Inflammatory macrophage (primary cell): ENCODE results near the gene HEYL.
A peak's percentile ranks its signal among the peaks of the same experiment; 100 is the strongest.

ENCODE experiments used
- DNase-seq, 2 donors: peaks; one replicate each; pipeline ENCODE4 v3.0.0-alpha.2; 2020 to 2022

HEYL gene

DNA sequence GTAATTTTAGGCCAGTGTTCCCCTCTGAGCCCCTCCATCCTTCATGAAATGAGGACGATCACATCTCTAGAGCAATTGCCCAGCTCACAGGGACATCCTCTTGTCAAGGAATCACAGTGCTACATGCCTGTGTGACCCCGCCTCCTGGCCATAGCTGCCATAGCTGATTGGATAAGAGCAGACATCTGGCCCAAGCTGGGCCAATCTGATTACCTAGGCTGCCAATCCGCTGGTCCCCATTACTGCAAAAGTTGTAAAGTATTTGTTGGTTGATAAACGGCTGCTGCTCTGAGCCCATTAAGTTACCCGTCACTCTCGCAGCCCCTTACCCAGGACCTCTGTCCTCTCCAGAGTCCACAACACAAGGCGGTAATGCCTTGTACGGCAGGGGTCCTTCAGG lies 24.1 kb upstream of the HEYL start:
- no peak for DNase-seq

GRCh38 chr1:39662861-39663260 lies 23.4 kb upstream of the HEYL start:
- no peak for DNase-seq

GRCh38 chr1:39659538-39659937 lies 20.1 kb upstream of the HEYL start:
- DNase-seq, result no peak

GRCh38 chr1:39659110-39659509 lies 19.7 kb upstream of the HEYL start:
- no peak for DNase-seq

DNA sequence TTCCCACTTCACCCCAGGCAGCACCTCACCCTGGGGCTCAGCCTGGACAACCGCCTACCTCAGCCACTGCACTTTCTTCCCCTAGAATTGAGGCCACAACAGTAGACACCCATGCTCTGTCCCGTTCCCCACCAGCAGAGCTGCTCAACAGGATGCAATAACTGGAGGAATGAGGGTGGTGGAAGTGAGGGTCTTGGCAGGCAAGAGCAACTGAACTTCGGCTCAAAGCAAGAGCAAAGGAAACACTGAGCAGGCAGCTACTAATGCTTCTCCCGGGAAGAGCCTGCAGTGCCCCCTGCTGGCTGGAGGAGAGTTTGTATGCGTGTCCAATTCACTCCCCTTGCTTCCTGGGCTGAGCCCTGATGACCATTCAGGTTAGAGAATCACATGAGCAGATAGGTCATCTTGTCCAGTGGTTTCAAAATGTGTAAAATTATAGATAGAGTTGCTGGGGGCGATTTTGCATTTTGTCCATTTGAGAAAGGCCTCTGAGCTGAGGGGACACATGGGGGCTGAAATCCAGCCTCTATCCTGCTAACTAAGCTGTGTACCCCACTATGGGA lies 18.6 kb upstream of the HEYL start:
- DNase-seq, result peak; percentile 74 to 80

- DNase-seq, result no peak
Measured at GRCh38 chr1:39657402-39657801, 18.0 kb upstream of the HEYL start.

- no peak for DNase-seq
Measured at GRCh38 chr1:39656391-39656790, 16.9 kb upstream of the HEYL start.

DNA sequence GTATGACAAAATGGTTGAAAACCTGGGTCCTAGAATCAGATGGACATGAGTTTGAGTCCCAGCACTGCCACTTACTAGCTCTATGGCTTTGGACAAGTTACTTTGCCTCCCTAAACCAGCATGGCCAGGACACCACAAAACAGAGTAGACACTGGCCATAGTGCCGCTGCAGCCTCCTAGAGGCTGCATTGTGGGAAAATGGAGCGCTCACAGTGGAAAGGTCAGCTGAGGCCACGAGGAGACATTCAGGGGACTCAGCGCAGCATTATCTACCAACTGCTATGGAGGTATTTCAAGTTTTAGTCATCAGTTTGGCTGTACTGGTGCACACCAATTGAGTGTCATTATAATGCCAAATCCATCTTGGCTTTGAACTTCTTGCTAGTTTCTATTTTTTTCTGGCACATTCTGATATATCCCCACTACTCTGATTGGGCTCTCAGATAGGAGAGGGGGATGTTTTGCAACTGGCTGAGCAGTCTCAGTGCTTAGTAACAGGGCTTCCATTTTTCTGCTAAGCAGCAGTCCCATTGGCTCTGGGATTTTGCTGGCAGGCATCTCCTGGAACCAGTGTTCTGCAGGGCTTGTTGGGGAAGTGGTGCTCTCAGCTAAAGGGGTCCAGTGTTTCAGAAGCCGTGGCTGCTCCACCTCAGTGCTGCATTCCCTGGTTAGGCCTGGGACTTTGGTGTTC lies 16.3 kb upstream of the HEYL start:
- no peak for DNase-seq

- DNase-seq, result no peak
Measured at GRCh38 chr1:39654291-39654690, 14.8 kb upstream of the HEYL start.

DNA sequence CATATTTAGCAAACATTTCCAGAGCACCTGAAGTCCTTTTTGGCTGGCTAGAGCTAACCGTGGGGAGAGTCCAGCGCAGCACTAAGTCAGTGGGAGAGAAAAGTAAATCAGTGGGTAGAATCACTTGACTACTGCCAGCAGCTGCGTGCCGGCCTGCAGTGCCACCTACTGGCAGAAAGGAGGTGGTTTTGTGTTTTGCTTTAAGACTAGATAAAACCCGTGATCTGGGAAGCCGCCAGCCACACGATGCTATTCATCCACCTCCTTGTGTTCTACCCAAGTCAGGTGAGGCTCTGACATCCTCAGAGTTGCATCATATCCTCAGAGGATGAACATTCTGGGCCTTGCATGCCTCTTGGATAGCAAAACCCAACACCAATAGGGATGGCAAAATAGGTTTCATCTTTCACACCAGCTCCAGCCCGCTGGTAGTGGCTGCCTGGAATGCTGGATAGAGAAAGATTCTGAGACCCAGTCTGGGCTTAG lies 14.1 kb upstream of the HEYL start:
- DNase-seq, result peak; percentile 78 to 84

GRCh38 chr1:39652554-39652953 lies 13.1 kb upstream of the HEYL start:
- no peak for DNase-seq

GRCh38 chr1:39652105-39652504 lies 12.7 kb upstream of the HEYL start:
- DNase-seq, result no peak

GRCh38 chr1:39650431-39650830 lies 11.0 kb upstream of the HEYL start:
- DNase-seq, result no peak

DNA sequence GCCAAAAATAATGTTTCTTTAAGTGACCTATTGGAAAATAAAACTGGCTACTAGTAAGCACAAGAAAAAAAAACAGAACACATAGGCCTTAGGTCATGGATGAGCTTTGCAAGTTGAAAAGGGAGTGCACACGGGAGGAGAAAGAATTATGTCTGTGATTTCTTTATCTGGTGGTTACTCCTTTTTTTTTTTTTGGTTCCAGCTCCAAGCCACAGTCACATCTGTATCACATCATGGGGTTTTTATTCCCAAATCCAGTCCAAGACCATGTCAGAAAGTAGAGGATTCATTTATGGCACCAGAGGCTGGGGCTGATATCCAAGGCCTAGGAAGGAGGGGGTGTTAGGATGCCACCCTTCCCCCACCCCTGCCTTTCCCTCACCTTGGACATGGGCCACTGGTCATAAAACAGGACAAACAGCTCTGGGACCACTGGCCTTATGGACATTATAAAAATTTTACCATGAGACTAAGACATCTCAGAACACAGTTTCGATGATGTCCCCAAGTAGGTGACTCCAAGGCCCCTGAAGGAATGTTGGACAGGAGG lies 10.3 kb upstream of the HEYL start:
- DNase-seq, result no peak

GRCh38 chr1:39648496-39648895 lies 9.1 kb upstream of the HEYL start:
- no peak for DNase-seq

- DNase-seq, result no peak
Measured at GRCh38 chr1:39647247-39647646, 7.8 kb upstream of the HEYL start.

- DNase-seq, result no peak
Measured at GRCh38 chr1:39646232-39647081, 7.0 kb upstream of the HEYL start.

DNA sequence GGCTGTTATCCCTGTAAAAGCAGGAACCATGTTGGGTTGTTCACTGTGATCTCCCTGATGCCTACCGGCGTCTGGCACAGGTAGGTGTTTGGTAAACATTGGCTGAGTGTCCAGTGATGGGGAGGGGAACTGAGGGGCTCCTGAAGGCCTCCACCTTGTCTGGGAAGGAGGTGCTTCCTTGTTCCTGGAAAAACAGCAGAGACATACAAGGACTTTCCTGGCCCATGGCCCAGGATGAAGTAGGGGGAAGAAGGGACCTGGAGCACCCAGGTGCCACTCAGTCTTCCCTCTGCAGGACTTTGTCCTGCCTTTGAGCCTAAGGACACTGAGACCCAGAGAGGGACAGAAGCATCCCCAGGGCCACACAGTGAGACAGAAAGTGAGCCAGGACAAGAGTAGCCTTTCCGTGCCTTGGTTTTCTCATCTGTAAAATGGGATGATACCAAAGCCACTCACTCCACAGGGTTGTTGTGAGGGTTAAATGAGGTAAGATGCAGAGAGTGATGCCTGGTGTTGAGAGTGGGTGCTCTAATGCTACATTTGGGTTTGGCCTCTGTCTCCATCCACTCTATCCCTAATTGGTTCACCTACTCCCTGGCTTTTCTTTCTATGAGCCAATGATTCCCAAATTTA lies 6.1 kb upstream of the HEYL start:
- DNase-seq, result no peak

DNA sequence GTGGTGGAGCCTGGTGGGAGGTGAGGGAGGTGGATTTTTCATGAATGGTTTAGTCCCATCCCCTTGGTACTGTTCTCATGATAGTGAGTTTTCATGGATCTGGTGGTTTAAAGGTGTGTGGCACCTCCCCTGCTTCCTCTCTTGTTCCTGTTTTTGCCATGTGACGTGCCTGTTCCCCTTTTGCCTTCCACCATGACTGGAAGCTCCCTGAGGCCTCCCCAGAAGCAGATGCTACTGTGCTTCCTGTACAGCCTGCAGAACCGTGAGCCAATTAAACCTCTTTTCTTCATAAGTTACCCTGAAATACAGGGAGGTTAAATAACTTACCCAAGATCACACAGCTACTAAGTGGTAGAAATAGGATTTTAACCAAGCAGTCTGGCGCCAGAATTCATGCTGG lies 4.3 kb upstream of the HEYL start:
- DNase-seq, result no peak

DNA sequence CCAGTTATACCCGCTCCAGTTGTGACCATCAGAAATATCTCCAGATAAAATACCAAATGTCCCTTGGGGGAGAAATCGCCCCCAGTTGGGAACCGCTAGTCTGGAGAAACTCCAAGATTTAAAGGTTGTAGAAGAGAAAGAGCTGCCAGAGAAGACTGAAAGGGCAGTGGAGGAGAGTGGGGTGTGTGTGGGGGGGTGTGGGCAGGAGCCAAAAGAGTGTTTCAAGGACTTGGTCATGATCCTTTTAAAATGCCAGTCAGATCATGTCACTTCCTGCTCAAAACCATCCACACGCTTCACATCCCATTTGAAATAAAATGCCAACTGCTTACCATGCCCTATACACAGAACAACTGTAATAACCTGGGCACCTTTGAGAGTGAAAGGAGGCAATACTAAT lies 3.4 kb upstream of the HEYL start:
- DNase-seq, result no peak

GRCh38 chr1:39640861-39641260 lies 1.4 kb upstream of the HEYL start:
- DNase-seq, result peak; percentile 7 to 18

- DNase-seq, result no peak
Measured at GRCh38 chr1:39638965-39639304, 508 bp downstream of the HEYL start.

DNA sequence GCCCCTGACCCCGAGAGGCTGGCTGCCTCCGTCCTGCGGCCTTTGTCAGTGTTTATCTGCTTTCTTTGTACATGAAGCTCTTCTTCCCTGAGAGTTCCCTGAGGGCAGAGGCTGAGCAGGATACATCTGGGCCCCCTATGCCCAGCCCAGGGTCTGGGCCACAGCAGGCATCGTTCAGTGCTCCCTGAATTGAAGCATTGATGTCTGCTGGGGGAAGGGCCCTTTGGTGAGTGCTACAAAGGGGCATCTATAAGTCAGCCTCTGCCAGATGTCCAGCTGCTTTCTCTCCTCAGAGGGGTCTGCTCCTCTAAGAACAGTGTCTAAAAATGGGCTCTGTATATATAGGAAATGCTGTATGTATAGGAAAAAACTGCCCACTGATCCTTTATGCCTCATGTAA lies 2.1 kb downstream of the HEYL start:
- DNase-seq, result no peak
